K562 (cell line): Measurements from ENCODE around the gene KRTAP22-2. TPM values are rescaled to one million over a fixed set of nuclear protein-coding genes. Genes with fewer than 3 reads are reported as not detected.

Experiments
- ATAC-seq: fragments of 200-7000 bp; cut with Tn5 transposase; 3 replicates; pipeline ENCODE4 v1.9.1; 2020; ENCODE audit warnings: moderate library complexity
- BruUV-seq: library from RNA; stranded (reverse); fragments of 400-500 nt; replicated peaks from 2 replicates; lab custom pipeline; 2021; lab: Mats Ljungman, UMichigan
- CTCF ChIA-PET: fragments of 300-600 bp; formaldehyde crosslinking; extraction: SDS; loops from one replicate; lab custom pipeline; 2021; ENCODE audit warnings: low intra/inter-chr PET ratio; lab: Yijun Ruan, JAX
- POLR2A ChIA-PET: fragments of 300-600, 350-650 bp; sonication (Branson Sonifier 250); formaldehyde crosslinking; extraction: SDS; loops from one replicate; lab custom pipeline; 2021; ENCODE audit warnings: antibody characterized with exemption, inconsistent platforms; lab: Yijun Ruan, JAX
- DNase-seq, 4 experiments: peaks; one replicate each; pipeline versions ENCODE4 v3.0.0 to v3.0.0-alpha.2; 2011 to 2018; ENCODE audit warnings: low spot score in 3 of 4, mixed read lengths in 3 of 4; ENCODE audit errors: extremely low read depth in 1 of 4
- FAIRE-seq: peaks from 2 replicates; lab custom pipeline; 2011; peaks lifted over from hg19 to GRCh38; lab: Jason Lieb, UNC
- H2AFZ ChIP-seq: 2 replicates; pipeline ENCODE4 v1.6.0; 2011; ENCODE audit warnings: low read depth, low read length, control low read depth, inconsistent platforms
- H3K27ac ChIP-seq: fragments of 200-600 bp; 3 replicates; pipeline ENCODE4 v1.8.0; 2011; ENCODE audit warnings: low read depth, mild to moderate bottlenecking, control low read depth, inconsistent platforms, low read length, moderate library complexity, mixed read lengths; ENCODE audit errors: extremely low read depth
- H3K27me3 ChIP-seq, 2 experiments: fragments of 300-600 bp in 1 of 2; 2 replicates in 1 of 2; 3 replicates in 1 of 2; pipeline versions ENCODE4 v1.6.0 to v1.8.0; 2011; ENCODE audit warnings: inconsistent platforms in 2 of 2, low read length in 2 of 2, mild to moderate bottlenecking in 1 of 2, mixed read lengths in 1 of 2, moderate library complexity in 1 of 2; ENCODE audit not compliant: control insufficient read depth in 2 of 2, insufficient read depth in 2 of 2
- H3K36me3 ChIP-seq: fragments of 300-600 bp; 3 replicates; pipeline ENCODE4 v1.8.0; 2011; ENCODE audit warnings: mild to moderate bottlenecking, low read length, inconsistent platforms; ENCODE audit not compliant: control insufficient read depth, insufficient read depth
- H3K4me1 ChIP-seq, 2 experiments: fragments of 200-600 bp in 1 of 2; replicated peaks in 1 of 2; 2 replicates in 1 of 2; 3 replicates in 1 of 2; pipeline versions ENCODE4 v1.5.1 to v1.8.0; 2011; ENCODE audit warnings: inconsistent platforms in 2 of 2, low read length in 2 of 2, mild to moderate bottlenecking in 1 of 2, mixed read lengths in 1 of 2, moderate library complexity in 1 of 2; ENCODE audit not compliant: control insufficient read depth in 2 of 2, insufficient read depth in 2 of 2
- H3K4me2 ChIP-seq: 2 replicates; pipeline ENCODE4 v1.6.1; 2011; ENCODE audit warnings: low read length, control low read depth, inconsistent platforms, mixed read lengths; ENCODE audit not compliant: insufficient read depth
- H3K4me3 ChIP-seq: fragments of 200-600 bp; sonication (generic), shearing (Covaris generic); 2 replicates; pipeline ENCODE4 v1.5.1; 2016; ENCODE audit warnings: control low read depth, inconsistent platforms
- H3K79me2 ChIP-seq: fragments of 200-600 bp; 3 replicates; pipeline ENCODE4 v1.8.0; 2011; ENCODE audit warnings: low read length, inconsistent platforms; ENCODE audit not compliant: control insufficient read depth, insufficient read depth
- H3K9ac ChIP-seq, 2 experiments: 2 replicates each; pipeline versions ENCODE4 v1.6.0 to v1.6.1; 2011; ENCODE audit warnings: low read depth in 2 of 2, low read length in 2 of 2, control low read depth in 1 of 2, inconsistent platforms in 1 of 2, mild to moderate bottlenecking in 1 of 2, mixed read lengths in 1 of 2; ENCODE audit not compliant: insufficient read depth in 1 of 2
- H3K9me1 ChIP-seq: one replicate; pipeline ENCODE4 v1.6.0; 2011; ENCODE audit warnings: inconsistent platforms, mild to moderate bottlenecking, low read length, moderate library complexity; ENCODE audit not compliant: control insufficient read depth, insufficient read depth
- H3K9me3 ChIP-seq: replicated peaks from 2 replicates; pipeline ENCODE4 v1.5.1; 2011; ENCODE audit warnings: low read depth, low read length, inconsistent platforms; ENCODE audit not compliant: control insufficient read depth, insufficient read depth
- H4K20me1 ChIP-seq: replicated peaks from 2 replicates; pipeline ENCODE4 v1.6.1; 2011; ENCODE audit warnings: low read length, inconsistent platforms, mixed read lengths; ENCODE audit not compliant: control insufficient read depth, insufficient read depth
- ARNT ChIP-seq, 2 experiments: fragments of 450-650 bp; IDR thresholded peaks; 2 replicates each; pipeline ENCODE4 v1.6.1; 2016; ENCODE audit warnings: mild to moderate bottlenecking in 1 of 2
- BRCA1 ChIP-seq, 2 experiments: fragments of 450-650 bp in 1 of 2; sonication (generic) in 1 of 2; formaldehyde crosslinking in 1 of 2; IDR thresholded peaks; 2 replicates each; pipeline versions ENCODE4 v1.5.0 to v1.6.1; 2017 to 2020; ENCODE audit warnings: mild to moderate bottlenecking in 1 of 2, missing genetic modification reagents in 1 of 2
- FOXA1 ChIP-seq: fragments of 450-650 bp; IDR thresholded peaks from 2 replicates; pipeline ENCODE4 v1.6.1; 2016; ENCODE audit warnings: mild to moderate bottlenecking, borderline replicate concordance
- KDM5B ChIP-seq: fragments of 200-600 bp; sonication (generic); IDR thresholded peaks from 2 replicates; pipeline ENCODE4 v1.6.1; 2012; ENCODE audit warnings: low read depth, mild to moderate bottlenecking, moderate library complexity, low read length, control low read depth, inconsistent platforms; ENCODE audit not compliant: insufficient replicate concordance
- MAFG ChIP-seq: fragments of 450-650 bp; conservative IDR thresholded peaks from 2 replicates; pipeline ENCODE4 v1.6.1; 2016; ENCODE audit warnings: missing genetic modification characterization, missing compliant biosample characterization
- MCM2 ChIP-seq: fragments of 450-650 bp; IDR thresholded peaks from 2 replicates; pipeline ENCODE4 v1.6.1; 2017; ENCODE audit warnings: low read depth, mild to moderate bottlenecking
- MIER1 ChIP-seq: fragments of 450-650 bp; IDR thresholded peaks from 2 replicates; pipeline ENCODE4 v1.6.1; 2016; ENCODE audit warnings: antibody characterized with exemption, mild to moderate bottlenecking, low read depth
- NEUROD1 ChIP-seq: fragments of 150-350 bp; IDR thresholded peaks from 2 replicates; pipeline ENCODE4 v1.6.1; 2014; ENCODE audit warnings: borderline replicate concordance, low read length, low read depth; ENCODE audit not compliant: partially characterized antibody
- NFRKB ChIP-seq: fragments of 450-650 bp; IDR thresholded peaks from 2 replicates; pipeline ENCODE4 v1.6.1; 2016; ENCODE audit warnings: low read depth
- SMC3 ChIP-seq: conservative IDR thresholded peaks from 2 replicates; pipeline ENCODE4 v1.6.1; 2011; ENCODE audit warnings: low read depth, low read length, improper control_type of control experiment; ENCODE audit not compliant: insufficient read depth
- TAF9B ChIP-seq: fragments of 450-650 bp; IDR thresholded peaks from 2 replicates; pipeline ENCODE4 v1.6.1; 2018; ENCODE audit warnings: mild to moderate bottlenecking; ENCODE audit not compliant: partially characterized antibody
- TARDBP ChIP-seq: fragments of 450-650 bp; IDR thresholded peaks from 2 replicates; pipeline ENCODE4 v1.6.1; 2016
- ZFPM2 ChIP-seq: fragments of 250-450 bp; sonication (Bioruptor Pico); IDR thresholded peaks from 2 replicates; pipeline ENCODE4 v1.5.1; 2022; ENCODE audit warnings: mild to moderate bottlenecking
- ZNF263 ChIP-seq: sonication (generic); formaldehyde crosslinking; IDR thresholded peaks from 2 replicates; pipeline ENCODE4 v1.8.0; 2022; ENCODE audit warnings: mild to moderate bottlenecking, missing genetic modification reagents, borderline replicate concordance
- ZNF318 ChIP-seq, 2 experiments: fragments of 450-650 bp; IDR thresholded peaks; 2 replicates each; pipeline ENCODE4 v1.6.1; 2016; ENCODE audit warnings: mild to moderate bottlenecking in 2 of 2, borderline replicate concordance in 1 of 2, low read depth in 1 of 2, moderate library complexity in 1 of 2
- ZNF766 ChIP-seq: fragments of 200-800 bp; sonication (Bioruptor generic); conservative IDR thresholded peaks from 2 replicates; pipeline ENCODE4 v1.6.1; 2016; ENCODE audit warnings: missing genetic modification characterization, missing compliant biosample characterization
- WGBS: fragments of 100-300 bp; shearing (Covaris generic); methylation state at CpG from one replicate; pipeline ENCODE4 v1.1.6; 2016; ENCODE audit warnings: low coverage, mixed read lengths; ENCODE audit not compliant: insufficient coverage; ENCODE audit errors: missing lambda C conversion rate; 5-methylcytosine and 5-hydroxymethylcytosine counted together
- in situ Hi-C: fragments of 300-500 bp; cut with MboI; formaldehyde crosslinking; loops from 4 replicates; pipeline ENCODE4 v1.15.0; 2018; ENCODE audit warnings: inconsistent platforms, mixed read lengths
- intact Hi-C: fragments of 100-400 bp; cut with micrococcal nuclease; formaldehyde crosslinking; loops from 2 replicates; pipeline ENCODE4 v1.14.2; 2022
- polyA plus RNA-seq, 8 experiments: library from polyadenylated mRNA; depleted of rRNA in 4 of 8; stranded (reverse) in 5 of 8; unstranded in 3 of 8; fragments of >200 nt; fragmentation: Nextera tagmentation in 2 of 8; fragmentation: Illumina TruSeq in 1 of 8; extraction: Ambion mirVana in 2 of 8; extraction: Trizol in 1 of 8; gene quantifications; 2 replicates each; pipeline versions ENCODE4 v1.2.1 to v1.2.3, GENCODE V29; 2011 to 2014; ENCODE audit warnings: inconsistent platforms in 1 of 8, missing spikeins in 1 of 8
- total RNA-seq, 7 experiments: library from RNA; depleted of rRNA in 6 of 7; stranded (reverse); fragments of >200 nt in 6 of 7; fragmentation: Illumina TruSeq in 2 of 7; extraction: Trizol in 2 of 7; gene quantifications; 2 replicates each; pipeline versions ENCODE4 v1.2.1 to v1.2.3, GENCODE V29; 2011 to 2021; ENCODE audit warnings: low replicate concordance in 1 of 7

KRTAP22-2 gene
- total and polyA plus RNA-seq, 9 of the 15 experiments (the other 6 are each of a cell fraction or from before 2014, with no cell fraction given) = not detected

- TF ChIP-seq ARNT (IDR thresholded peaks at IDR 0.05) (no peak), MAFG (tag) (no peak), ZNF263 (CRISPR knock-in tag) (no peak), TARDBP (no peak), TAF9B (no peak), NFRKB (no peak), BRCA1 (IDR thresholded peaks at IDR 0.05) (no peak), BRCA1 (CRISPR knock-in tag; IDR thresholded peaks at IDR 0.05) (no peak), SMC3 (no peak), ZFPM2 (CRISPR knock-in tag) (no peak)
Measured at GRCh38 chr21:30634906-30635305, 44.7 kb upstream of the KRTAP22-2 start, which contains the start of gene KRTAP20-2 (continued).

GRCh38 chr21:30629200-30629599 lies 39.0 kb upstream of the KRTAP22-2 start:
- Histone ChIP-seq H3K4me3 (no peak overlapping the region), H3K36me3 (no peaks in the 10 kb centered on the region), H4K20me1 (no peaks in the 10 kb centered on the region), H3K9me3 (no peaks in the 10 kb centered on the region), H3K4me2 (no peak overlapping the region), H3K79me2 (no peaks in the 10 kb centered on the region), H2AFZ (no peak overlapping the region), H3K27me3 (no peaks in the 10 kb centered on the region), H3K9ac (no peak overlapping the region), H3K4me1 (no peaks in the 10 kb centered on the region), H3K27ac (no peak overlapping the region), H3K9me1 (no peaks in the 10 kb centered on the region)
- FAIRE-seq = no peak
- 0% methylated on average over 1 of the region's 1 CpG for WGBS
- ChIA-PET CTCF (no interaction called here), POLR2A (no interaction called here)
- BruUV-seq = no TSS peak
- intact Hi-C loops = no loop called here
- in situ Hi-C loops = no loop called here
- no peak for DNase-seq
- ATAC-seq = no peak
- no peak for TF ChIP-seq MCM2
- no peak for TF ChIP-seq ZNF766
- no peak for TF ChIP-seq KDM5B
- no peak for TF ChIP-seq MIER1
- TF ChIP-seq ZNF318 (IDR thresholded peaks at IDR 0.05; ENCODE audit: borderline replicate concordance in 1 of 2, low read depth in 1 of 2) = no peak
- TF ChIP-seq NEUROD1 = no peak
- TF ChIP-seq FOXA1 = no peak
